HG02588 (cell line): ENCODE measurements around the gene PBOV1.

Experiments used
- ATAC-seq: cut with Tn5 transposase; IDR thresholded peaks from one replicate; pipeline ENCODE4 v1.9.1; 2021; ENCODE audit warnings: mild to moderate bottlenecking, moderate library complexity; ENCODE audit not compliant: unreplicated experiment

Gene PBOV1

DNA sequence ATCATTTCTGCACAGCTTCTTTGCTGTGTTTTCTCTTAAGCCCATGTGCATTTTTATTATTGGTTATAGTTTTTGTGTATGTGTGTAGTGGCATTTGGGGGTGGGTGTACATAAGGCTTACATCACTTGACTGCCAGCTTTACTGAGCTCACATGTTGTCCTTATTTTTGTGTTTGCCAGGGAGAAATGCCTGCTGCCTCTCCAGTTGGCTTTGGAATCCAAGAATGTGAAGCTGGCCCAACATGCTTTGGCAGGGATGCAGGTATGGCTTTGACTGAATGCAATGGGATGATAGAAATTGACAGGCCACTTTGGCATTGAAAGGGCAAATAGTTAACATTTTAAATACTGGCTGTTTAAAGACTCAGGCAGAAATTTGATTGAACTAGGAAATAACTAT lies 11.4 kb downstream of the PBOV1 start:
- no peak for ATAC-seq

GRCh38 chr6:138205437-138206094 lies 12.7 kb downstream of the PBOV1 start:
- no peak for ATAC-seq

DNA sequence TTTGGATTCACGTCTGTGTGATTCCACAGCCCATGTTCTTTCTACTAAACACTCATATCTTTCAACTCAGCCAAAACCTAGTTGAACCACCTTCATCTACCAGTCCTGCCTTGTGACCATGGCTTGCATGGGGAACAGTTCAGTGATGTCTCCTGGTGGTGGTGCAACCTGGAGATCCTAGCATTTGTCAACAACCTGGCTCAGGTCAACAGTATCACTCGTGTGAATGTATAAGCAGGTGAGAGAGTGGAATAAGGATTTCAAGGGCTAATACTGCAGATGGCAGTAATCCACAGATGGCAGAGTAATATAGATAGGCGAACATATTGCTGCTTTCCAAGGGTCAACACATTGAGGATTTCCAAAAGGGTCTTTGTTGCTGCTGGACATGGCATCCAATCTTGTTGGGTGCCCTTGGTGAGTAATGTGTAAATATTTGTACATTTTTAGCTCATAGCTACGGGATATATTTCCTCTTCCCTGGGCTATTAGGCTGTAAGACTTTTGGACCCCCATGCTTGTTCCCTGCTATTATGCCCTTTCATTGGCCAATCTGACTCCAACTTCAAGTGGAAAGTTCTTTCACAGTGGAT lies 13.4 kb downstream of the PBOV1 start:
- ATAC-seq: no peak

DNA sequence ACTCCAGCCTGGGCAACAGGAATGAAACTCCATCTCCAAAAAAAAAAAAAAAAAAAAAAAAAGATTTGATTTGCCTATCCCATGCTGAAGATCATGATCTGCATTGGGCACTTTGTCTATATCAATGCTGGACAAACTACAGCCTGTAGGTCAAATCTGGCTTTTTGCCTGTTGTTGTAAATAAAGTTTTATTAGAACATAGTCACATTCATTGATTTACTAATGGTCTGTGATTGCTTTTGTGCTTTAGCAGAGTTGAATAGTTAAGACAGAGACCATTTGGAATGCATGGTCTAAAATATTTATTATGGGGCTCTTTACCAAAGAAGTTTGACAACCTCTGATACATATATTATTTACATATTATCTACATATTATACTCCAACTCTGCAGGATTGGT lies 14.0 kb downstream of the PBOV1 start:
- ATAC-seq: no peak

GRCh38 chr6:138203315-138203714 lies 15.0 kb downstream of the PBOV1 start:
- no peak for ATAC-seq

- ATAC-seq: no peak
These were observed 16.5 kb downstream of the PBOV1 start for GRCh38 chr6:138201836-138202235.

DNA sequence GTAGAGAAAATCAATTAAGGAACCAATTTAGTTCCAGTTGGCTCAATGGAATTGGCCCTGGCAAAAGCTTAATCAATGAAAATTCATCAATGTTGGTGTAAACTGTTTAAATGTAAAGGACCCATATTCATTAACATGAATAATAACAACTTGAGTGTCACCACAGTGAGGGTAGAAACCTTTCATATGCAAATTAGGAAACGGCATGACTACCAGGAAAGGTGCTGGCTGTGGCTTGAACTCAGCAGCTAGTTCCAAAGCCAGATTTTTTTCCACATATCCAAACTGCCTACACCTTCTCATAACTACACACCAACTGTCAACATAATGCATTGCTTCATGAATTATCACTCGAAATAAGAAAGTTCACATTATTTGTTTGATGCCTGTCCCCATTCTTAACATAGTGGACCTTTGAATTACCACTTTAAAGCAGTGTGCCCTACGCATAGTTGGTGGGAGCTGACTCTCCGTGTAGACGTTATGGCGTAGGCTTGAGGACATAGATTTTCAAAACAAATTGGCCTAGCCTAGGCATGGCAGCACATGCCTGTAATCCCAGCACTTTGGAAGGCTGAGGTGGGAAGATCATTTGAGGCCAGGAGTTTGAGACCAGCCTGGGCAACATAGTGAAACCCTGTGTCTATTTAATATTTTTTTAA lies 19.7 kb downstream of the PBOV1 start:
- ATAC-seq: no peak

DNA sequence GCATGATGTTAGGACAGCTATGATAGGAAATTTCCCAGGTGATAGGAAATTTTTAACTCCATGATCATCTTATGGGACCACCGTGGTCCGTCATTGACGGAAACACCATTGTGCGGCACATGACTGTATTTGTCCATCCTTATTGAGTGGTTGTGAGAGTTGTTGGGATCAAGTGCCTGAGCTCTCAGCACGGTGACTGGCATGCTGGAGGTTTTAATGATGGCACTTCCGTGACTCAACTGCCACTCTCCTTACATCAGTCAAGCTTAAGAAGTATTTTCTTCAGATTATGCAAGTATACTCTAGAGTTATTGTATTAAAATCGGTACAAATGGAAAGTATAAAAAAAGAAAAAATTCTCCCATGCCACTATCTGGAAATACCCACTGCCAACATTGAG lies 20.7 kb downstream of the PBOV1 start:
- ATAC-seq: no peak

DNA sequence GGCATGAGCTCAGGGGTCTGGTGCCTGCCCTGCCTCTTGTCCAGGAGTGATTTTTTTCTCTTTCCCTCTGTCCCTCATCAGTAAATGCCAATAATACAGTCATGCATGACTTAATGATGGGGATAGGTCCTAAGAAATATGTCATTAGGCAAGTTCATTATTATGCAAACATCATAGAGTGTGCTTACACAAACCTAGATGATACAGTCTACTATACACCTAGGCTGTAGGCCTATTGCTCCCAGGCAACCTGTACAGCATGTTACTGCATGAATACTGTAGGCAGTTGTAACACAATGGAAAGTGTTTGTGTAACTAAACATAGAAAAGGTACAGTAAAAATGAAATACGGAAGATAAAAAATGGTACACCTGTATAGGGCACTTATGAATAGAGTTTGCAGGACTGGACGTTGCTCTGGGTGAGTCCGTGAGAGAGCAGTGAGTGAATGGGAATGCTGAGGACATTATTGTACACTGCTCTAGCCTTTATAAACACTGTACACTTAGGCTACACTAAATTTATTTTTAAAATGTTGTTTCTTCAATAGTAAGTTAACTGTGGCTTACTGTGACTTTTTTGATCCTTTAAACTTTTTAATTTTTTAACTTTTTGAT lies 22.1 kb downstream of the PBOV1 start:
- no peak for ATAC-seq

GRCh38 chr6:138194287-138194686 lies 24.0 kb downstream of the PBOV1 start:
- no peak for ATAC-seq

GRCh38 chr6:138188278-138188941 lies 29.9 kb downstream of the PBOV1 start:
- no peak for ATAC-seq

DNA sequence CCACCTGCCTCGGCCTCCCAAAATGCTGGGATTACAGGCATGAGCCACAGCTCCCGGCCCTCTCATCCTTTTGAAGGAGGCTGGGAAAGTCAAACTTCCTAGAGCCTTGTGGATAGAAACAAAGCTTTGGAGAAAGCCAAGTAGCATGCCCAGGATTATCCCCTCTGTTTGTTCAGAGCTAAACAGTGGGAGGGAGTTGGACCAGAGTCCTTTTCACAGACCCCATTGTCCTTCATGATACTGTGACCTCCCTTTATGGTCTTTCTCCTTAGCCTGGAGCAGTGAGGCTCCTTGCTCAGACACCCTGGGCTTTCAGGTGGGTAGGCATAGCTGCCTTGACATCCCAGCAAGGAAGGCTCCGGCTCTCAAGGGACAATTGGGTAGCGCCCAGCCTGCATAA lies 31.1 kb downstream of the PBOV1 start:
- ATAC-seq: no peak

GRCh38 chr6:138184230-138184629 lies 34.1 kb downstream of the PBOV1 start:
- ATAC-seq: no peak

DNA sequence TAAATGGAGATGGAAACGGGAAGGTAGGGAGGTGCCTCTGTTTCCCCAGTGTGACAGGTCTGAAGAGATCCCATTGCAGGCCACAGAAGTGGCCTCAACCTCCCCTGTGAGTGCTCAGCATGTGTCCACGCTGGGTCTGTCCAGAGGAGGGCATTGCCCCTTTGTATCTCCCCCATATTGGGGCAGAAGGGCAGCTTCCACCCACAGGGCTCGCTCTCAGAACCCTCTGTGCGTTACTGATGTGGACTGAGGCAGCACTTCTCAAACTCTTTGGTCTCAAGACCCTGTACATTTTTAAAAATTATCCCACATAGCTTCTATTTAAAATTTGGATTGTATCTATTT lies 34.5 kb downstream of the PBOV1 start:
- ATAC-seq: no peak

GRCh38 chr6:138182939-138183789 lies 35.1 kb downstream of the PBOV1 start:
- no peak for ATAC-seq

- no peak for ATAC-seq
These were observed 41.5 kb downstream of the PBOV1 start for GRCh38 chr6:138176652-138177232.

DNA sequence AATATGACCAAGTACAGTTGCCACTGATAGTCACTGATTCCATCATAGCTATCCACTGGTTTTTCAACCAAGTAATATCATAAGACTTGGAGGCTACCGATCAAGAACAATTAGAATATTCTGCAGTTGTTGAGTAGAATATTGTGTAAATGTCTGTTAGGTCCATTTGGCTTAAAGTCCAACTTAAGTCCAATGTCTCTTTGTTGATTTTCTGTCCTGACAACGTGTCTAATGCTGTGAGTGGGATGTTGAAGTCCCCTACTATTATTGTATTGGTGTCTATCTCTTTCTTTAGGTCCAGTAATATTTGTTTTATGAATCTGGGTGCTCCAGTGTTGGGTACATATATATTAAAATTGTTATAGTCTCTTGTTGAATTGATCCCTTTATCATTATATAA lies 42.7 kb downstream of the PBOV1 start:
- no peak for ATAC-seq
